Fibroblast of mammary gland (primary cell): ENCODE data around the gene ITPK1.

Experiments used
- DNase-seq: peaks from one replicate; pipeline ENCODE4 v3.0.0-alpha.2; 2010; ENCODE audit warnings: low read depth
- H3K4me3 ChIP-seq: 2 replicates; pipeline ENCODE4 v1.5.1; 2011; ENCODE audit warnings: low read depth, mild to moderate bottlenecking, low read length, moderate library complexity; ENCODE audit not compliant: control insufficient read depth
- CTCF ChIP-seq: conservative IDR thresholded peaks from 2 replicates; pipeline ENCODE4 v1.5.1; 2011; ENCODE audit warnings: low read depth, low read length, inconsistent platforms; ENCODE audit not compliant: control insufficient read depth, insufficient read depth

ITPK1 gene

GRCh38 chr14:92960706-92961566 lies 154.8 kb downstream of the ITPK1 start:
- DNase-seq: peak; percentile 48
- TF ChIP-seq CTCF: no peak
- H3K4me3 ChIP-seq: no peak overlapping the region

GRCh38 chr14:92959761-92960680 lies 155.7 kb downstream of the ITPK1 start:
- no peak for TF ChIP-seq CTCF
- no peak overlapping the region for H3K4me3 ChIP-seq
- DNase-seq: no peak

- H3K4me3 ChIP-seq: no peak overlapping the region
- no peak for TF ChIP-seq CTCF
- no peak for DNase-seq
These were observed 156.6 kb downstream of the ITPK1 start for GRCh38 chr14:92959189-92959531.

GRCh38 chr14:92958373-92959188 lies 157.1 kb downstream of the ITPK1 start:
- DNase-seq: no peak
- H3K4me3 ChIP-seq: no peak overlapping the region
- no peak for TF ChIP-seq CTCF

- no peak overlapping the region for H3K4me3 ChIP-seq
- no peak for TF ChIP-seq CTCF
- no peak for DNase-seq
These were observed 158.8 kb downstream of the ITPK1 start for GRCh38 chr14:92956961-92957360.

GRCh38 chr14:92955381-92955780 lies 160.3 kb downstream of the ITPK1 start:
- TF ChIP-seq CTCF: no peak
- no peak for DNase-seq
- no peak overlapping the region for H3K4me3 ChIP-seq
